ENCODE measurements around the gene ZNF507.

- TF ChIP-seq CTCF (conservative IDR thresholded peaks at IDR 0.05; ENCODE audit: low read length): no peak
- no peak for TF ChIP-seq EZH2phosphoT487 (IDR thresholded peaks at IDR 0.05; ENCODE audit: borderline replicate concordance, low read depth, low read length)
These were observed 6.0 kb upstream of the ZNF507 start for GRCh38 chr19:32339423-32339822.

Measured in OCI-LY7 (cell line).